NCI-H1417 (cell line): ENCODE measurements around the gene NKX2-3.

Experiments used
- DNase-seq, 3 experiments: peaks; one replicate each; lab custom pipeline; 2025; lab: John Stamatoyannopoulos, UW

Gene NKX2-3

DNA sequence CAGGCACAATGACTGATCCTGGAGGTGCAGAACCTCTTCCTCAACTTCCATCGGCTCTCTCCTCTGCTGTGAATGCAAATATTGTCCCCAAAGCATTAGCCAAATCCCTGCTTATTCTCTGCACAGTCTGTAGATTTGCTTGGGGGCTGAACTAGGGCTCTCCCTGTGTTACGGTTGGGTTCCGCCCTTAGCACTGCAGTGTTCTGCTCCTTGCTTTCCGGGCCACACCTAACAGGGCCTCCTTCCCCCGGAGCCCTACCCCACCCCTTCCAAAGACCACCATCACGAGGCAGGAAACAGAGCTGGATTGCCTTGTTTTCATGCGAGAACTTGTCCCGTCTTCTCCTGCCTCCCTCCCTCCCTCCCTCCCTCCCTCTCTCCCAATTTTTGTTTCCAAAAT, 50.9 kb downstream of the NKX2-3 start:
- no peak for DNase-seq
